ENCODE measurements around the gene PRELP.
A peak's percentile ranks its signal among the peaks of the same experiment; 100 is the strongest.

Gene PRELP

DNA sequence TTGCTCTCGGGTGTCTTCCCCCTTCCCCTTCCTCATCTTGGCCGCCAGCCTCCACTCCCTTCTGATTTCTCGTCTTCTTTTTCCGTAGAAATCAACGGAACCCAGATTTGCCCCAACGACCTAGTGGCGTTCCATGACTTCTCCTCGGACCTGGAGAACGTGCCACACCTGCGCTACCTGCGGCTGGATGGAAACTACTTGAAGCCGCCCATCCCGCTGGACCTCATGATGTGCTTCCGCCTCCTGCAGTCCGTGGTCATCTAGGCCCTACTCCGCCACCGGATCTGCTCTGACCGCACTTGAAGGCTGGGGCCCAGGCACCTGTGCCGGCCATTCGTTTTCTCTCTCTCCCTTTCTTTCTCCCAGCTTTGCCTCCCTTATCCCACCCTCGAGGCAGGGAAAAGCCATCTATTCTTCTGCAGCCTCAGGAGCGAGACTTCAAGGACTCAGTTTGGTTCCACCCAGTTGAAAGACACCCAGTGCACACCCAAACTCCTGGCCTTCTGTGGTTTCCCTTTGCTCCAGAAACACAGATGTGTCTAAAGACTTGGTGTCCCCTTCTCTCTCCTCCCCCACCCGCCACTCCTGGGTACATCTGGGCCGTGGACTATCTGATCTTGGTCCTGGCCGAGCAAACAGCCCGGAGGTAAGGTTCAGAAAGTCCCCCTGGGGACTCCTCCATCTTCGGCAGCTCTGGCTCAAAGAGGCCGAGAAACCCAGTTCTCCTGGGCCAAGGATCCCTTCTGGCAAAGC lies 11.2 kb downstream of the PRELP start:
- no peak for DNase-seq
- Histone ChIP-seq H3K4me1 (ENCODE audit: low read length) (peaks cover 5% of the 10 kb centered on the region), H4K20me1 (ENCODE audit: insufficient read depth, low read length) (no peaks in the 10 kb centered on the region), H3K4me3 (ENCODE audit: low read length) (peak overlapping the region; percentile 66), H3F3A (ENCODE audit: insufficient read depth, low read length) (no peaks in the 10 kb centered on the region), H3K79me2 (ENCODE audit: low read length) (no peaks in the 10 kb centered on the region), H3K36me3 (replicated peaks; ENCODE audit: insufficient read depth, low read length) (no peaks in the 10 kb centered on the region), H2AFZ (ENCODE audit: low read length) (peak overlapping the region; percentile 91), H3K9me2 (replicated peaks; ENCODE audit: insufficient read depth, low read length) (no peaks in the 10 kb centered on the region), H3K27me3 (replicated peaks; ENCODE audit: insufficient read depth, low read length) (no peaks in the 10 kb centered on the region), H3K27ac (ENCODE audit: low read length) (no peak overlapping the region), H3K4me2 (ENCODE audit: low read depth, low read length) (peak overlapping the region; percentile 85), H3K9me3 (replicated peaks; ENCODE audit: insufficient read depth, low read length) (no peaks in the 10 kb centered on the region), H3K9ac (ENCODE audit: low read length) (peak overlapping the region; percentile 55; the same call in 1 of the 2 replicates)
- TF ChIP-seq, protein P1, sequence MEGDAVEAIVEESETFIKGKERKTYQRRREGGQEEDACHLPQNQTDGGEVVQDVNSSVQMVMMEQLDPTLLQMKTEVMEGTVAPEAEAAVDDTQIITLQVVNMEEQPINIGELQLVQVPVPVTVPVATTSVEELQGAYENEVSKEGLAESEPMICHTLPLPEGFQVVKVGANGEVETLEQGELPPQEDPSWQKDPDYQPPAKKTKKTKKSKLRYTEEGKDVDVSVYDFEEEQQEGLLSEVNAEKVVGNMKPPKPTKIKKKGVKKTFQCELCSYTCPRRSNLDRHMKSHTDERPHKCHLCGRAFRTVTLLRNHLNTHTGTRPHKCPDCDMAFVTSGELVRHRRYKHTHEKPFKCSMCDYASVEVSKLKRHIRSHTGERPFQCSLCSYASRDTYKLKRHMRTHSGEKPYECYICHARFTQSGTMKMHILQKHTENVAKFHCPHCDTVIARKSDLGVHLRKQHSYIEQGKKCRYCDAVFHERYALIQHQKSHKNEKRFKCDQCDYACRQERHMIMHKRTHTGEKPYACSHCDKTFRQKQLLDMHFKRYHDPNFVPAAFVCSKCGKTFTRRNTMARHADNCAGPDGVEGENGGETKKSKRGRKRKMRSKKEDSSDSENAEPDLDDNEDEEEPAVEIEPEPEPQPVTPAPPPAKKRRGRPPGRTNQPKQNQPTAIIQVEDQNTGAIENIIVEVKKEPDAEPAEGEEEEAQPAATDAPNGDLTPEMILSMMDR (IDR thresholded peaks at IDR 0.05; ENCODE audit: low read length) = no peak
- TF ChIP-seq EZH2phosphoT487 (IDR thresholded peaks at IDR 0.05; ENCODE audit: low read length) = no peak
- no peak for TF ChIP-seq EZH2 (optimal IDR thresholded peaks at IDR 0.05; ENCODE audit: low read depth, low read length)

- no peaks in the 10 kb centered on the region for H4K20me1 ChIP-seq (ENCODE audit: insufficient read depth, low read length)
- peaks cover 5% of the 10 kb centered on the region for H3K4me1 ChIP-seq (ENCODE audit: low read length)
- TF ChIP-seq, protein P1 (IDR thresholded peaks at IDR 0.05; ENCODE audit: low read length) = no peak
- no peak for TF ChIP-seq EZH2 (optimal IDR thresholded peaks at IDR 0.05; ENCODE audit: low read depth, low read length)
- no peak for TF ChIP-seq EZH2phosphoT487 (IDR thresholded peaks at IDR 0.05; ENCODE audit: low read length)
- no peak overlapping the region for H3K4me3 ChIP-seq (ENCODE audit: low read length)
- H3K9me3 ChIP-seq (replicated peaks; ENCODE audit: insufficient read depth, low read length) = no peaks in the 10 kb centered on the region
- DNase-seq = no peak
- no peak overlapping the region for H3K4me2 ChIP-seq (ENCODE audit: low read depth, low read length)
- H3K27me3 ChIP-seq (replicated peaks; ENCODE audit: insufficient read depth, low read length) = no peaks in the 10 kb centered on the region
- H3F3A ChIP-seq (ENCODE audit: insufficient read depth, low read length) = no peaks in the 10 kb centered on the region
- H3K27ac ChIP-seq (ENCODE audit: low read length) = no peak overlapping the region
- H2AFZ ChIP-seq (ENCODE audit: low read length) = peak overlapping the region; percentile 91; the same call in 1 of the 2 replicates
- no peaks in the 10 kb centered on the region for H3K9me2 ChIP-seq (replicated peaks; ENCODE audit: insufficient read depth, low read length)
- H3K36me3 ChIP-seq (replicated peaks; ENCODE audit: insufficient read depth, low read length) = no peaks in the 10 kb centered on the region
- H3K79me2 ChIP-seq (ENCODE audit: low read length) = no peaks in the 10 kb centered on the region
- H3K9ac ChIP-seq (ENCODE audit: low read length) = no peak overlapping the region
Measured at GRCh38 chr1:203488539-203488938, 12.9 kb downstream of the PRELP start.

- no peaks in the 10 kb centered on the region for H4K20me1 ChIP-seq (ENCODE audit: insufficient read depth, low read length)
- H3K9me2 ChIP-seq (replicated peaks; ENCODE audit: insufficient read depth, low read length) = no peaks in the 10 kb centered on the region
- H3K9ac ChIP-seq (ENCODE audit: low read length) = no peak overlapping the region
- H3K36me3 ChIP-seq (replicated peaks; ENCODE audit: insufficient read depth, low read length) = no peaks in the 10 kb centered on the region
- no peak overlapping the region for H3K4me3 ChIP-seq (ENCODE audit: low read length)
- DNase-seq = no peak
- H3F3A ChIP-seq (ENCODE audit: insufficient read depth, low read length) = no peaks in the 10 kb centered on the region
- H3K9me3 ChIP-seq (replicated peaks; ENCODE audit: insufficient read depth, low read length) = no peaks in the 10 kb centered on the region
- no peak overlapping the region for H2AFZ ChIP-seq (ENCODE audit: low read length)
- H3K27ac ChIP-seq (ENCODE audit: low read length) = no peak overlapping the region
- H3K4me1 ChIP-seq (ENCODE audit: low read length) = peaks cover 5% of the 10 kb centered on the region
- no peak overlapping the region for H3K4me2 ChIP-seq (ENCODE audit: low read depth, low read length)
- TF ChIP-seq EZH2phosphoT487 (IDR thresholded peaks at IDR 0.05; ENCODE audit: low read length) (no peak), EZH2 (optimal IDR thresholded peaks at IDR 0.05; ENCODE audit: low read depth, low read length) (no peak)
- TF ChIP-seq, protein P1 (IDR thresholded peaks at IDR 0.05; ENCODE audit: low read length) = no peak
- H3K79me2 ChIP-seq (ENCODE audit: low read length) = no peaks in the 10 kb centered on the region
- no peaks in the 10 kb centered on the region for H3K27me3 ChIP-seq (replicated peaks; ENCODE audit: insufficient read depth, low read length)
Measured at GRCh38 chr1:203490607-203491006, 15.0 kb downstream of the PRELP start.
